Mesothelial cell of epicardium (in vitro differentiated cells): ENCODE data around the gene ZBTB7B. TPM values are rescaled to one million over a fixed set of nuclear protein-coding genes. Genes with fewer than 3 reads are reported as not detected.
"Not testable (repeated sequence)": the region's sequence is repeated elsewhere in the genome, so short reads cannot be mapped to it uniquely, and the experiment has no call there.

ENCODE experiments used
- DNase-seq, 2 experiments: peaks; one replicate each; pipeline ENCODE4 v3.0.0; 2021; ENCODE audit warnings: low spot score in 2 of 2; ENCODE audit not compliant: unreplicated experiment in 2 of 2
- H3K27ac Mint-ChIP-seq: 2 replicates; pipeline ENCODE4 v1.8.0; 2021; ENCODE audit warnings: mixed read lengths
- H3K27me3 Mint-ChIP-seq: 2 replicates; pipeline ENCODE4 v1.8.0; 2021; ENCODE audit warnings: low read depth, mixed read lengths
- H3K36me3 Mint-ChIP-seq: 2 replicates; pipeline ENCODE4 v1.8.0; 2021; ENCODE audit warnings: mixed read lengths
- H3K4me1 Mint-ChIP-seq: 2 replicates; pipeline ENCODE4 v1.8.0; 2021; ENCODE audit warnings: mixed read lengths
- H3K4me3 Mint-ChIP-seq: 2 replicates; pipeline ENCODE4 v1.8.0; 2021; ENCODE audit warnings: mild to moderate bottlenecking, moderate library complexity, mixed read lengths
- H3K9me3 Mint-ChIP-seq: 2 replicates; pipeline ENCODE4 v1.8.0; 2021; ENCODE audit warnings: mixed read lengths
- total RNA-seq: library from RNA; stranded (reverse); gene quantifications from 3 replicates; pipeline ENCODE4 v1.2.1, GENCODE V29; 2021
- TF ChIP-seq, protein P1 (sequence below): fragments of 200-600 bp; sonication (generic); IDR thresholded peaks from one replicate; pipeline ENCODE4 v1.5.0; 2021; ENCODE audit warnings: antibody characterized with exemption; ENCODE audit not compliant: unreplicated experiment

The ZBTB7B gene
- total RNA-seq, 1 donor from 2014 or later: 21.7 TPM

DNA sequence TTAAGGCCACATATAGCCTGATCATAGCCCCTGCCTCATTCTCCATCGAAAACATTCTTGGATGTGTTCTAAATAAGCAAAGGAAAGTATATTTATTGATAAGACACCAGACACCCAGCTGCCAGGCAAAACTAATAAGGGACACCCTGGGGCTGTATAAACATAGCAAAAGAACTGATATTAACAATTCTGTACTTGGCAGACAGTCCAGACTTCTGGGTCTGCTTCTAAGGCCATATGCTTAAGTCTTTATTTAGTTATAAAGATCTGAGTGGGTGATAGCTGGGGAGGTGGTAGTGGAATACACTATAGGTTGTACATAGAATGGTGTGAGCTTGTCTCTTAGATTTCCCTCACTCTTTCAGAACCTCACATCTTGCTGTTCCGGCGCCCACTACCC is 24.2 kb upstream of the ZBTB7B start:
- Mint-ChIP-seq H3K27me3 (no peaks in the 10 kb centered on the region), H3K27ac (no peak overlapping the region), H3K4me1 (peaks cover 6% of the 10 kb centered on the region), H3K36me3 (peaks cover 11% of the 10 kb centered on the region), H3K9me3 (no peaks in the 10 kb centered on the region), H3K4me3 (no peak overlapping the region)
- DNase-seq: no peak
- TF ChIP-seq, protein P1, sequence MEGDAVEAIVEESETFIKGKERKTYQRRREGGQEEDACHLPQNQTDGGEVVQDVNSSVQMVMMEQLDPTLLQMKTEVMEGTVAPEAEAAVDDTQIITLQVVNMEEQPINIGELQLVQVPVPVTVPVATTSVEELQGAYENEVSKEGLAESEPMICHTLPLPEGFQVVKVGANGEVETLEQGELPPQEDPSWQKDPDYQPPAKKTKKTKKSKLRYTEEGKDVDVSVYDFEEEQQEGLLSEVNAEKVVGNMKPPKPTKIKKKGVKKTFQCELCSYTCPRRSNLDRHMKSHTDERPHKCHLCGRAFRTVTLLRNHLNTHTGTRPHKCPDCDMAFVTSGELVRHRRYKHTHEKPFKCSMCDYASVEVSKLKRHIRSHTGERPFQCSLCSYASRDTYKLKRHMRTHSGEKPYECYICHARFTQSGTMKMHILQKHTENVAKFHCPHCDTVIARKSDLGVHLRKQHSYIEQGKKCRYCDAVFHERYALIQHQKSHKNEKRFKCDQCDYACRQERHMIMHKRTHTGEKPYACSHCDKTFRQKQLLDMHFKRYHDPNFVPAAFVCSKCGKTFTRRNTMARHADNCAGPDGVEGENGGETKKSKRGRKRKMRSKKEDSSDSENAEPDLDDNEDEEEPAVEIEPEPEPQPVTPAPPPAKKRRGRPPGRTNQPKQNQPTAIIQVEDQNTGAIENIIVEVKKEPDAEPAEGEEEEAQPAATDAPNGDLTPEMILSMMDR: no peak

- DNase-seq: no peak
Observed at GRCh38 chr1:154982341-154982740, 20.3 kb upstream of the ZBTB7B start.

DNA sequence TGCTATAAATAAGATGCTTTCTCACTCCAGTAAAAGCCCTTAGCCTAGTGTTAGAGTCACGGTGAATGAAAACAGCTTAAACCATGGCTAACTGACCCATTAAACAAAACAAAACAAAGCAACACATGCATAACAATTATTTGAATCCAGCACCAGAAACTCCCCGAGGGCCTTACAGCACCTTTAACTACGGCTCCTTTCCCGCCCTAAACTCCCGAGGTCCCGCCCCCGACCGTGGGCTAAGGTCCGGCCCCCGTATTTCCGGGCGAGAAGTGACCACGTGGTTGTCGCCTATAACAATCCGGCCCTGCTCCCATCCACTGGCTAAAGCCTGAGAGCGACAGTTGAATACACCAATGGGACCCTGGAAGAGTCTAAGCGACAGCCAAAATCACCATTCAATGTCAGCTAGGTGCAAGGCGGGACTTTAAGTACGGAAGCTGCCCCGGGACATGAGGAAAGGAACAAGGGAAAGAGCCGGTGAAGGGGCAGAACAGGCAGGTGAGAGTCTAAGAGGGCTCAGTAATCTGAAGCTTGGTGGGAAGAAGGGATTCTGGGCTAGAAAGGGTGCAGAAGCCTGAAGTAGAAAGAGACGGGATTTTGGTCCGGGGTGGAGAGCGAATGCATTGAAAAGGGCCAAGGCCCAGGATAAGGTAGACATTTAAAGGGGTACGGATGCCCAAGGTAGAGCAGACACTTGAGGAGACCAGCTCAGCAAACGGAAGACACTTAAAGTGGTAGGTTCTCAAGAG is 19.5 kb upstream of the ZBTB7B start, which contains the start of gene FLAD1:
TSS of gene FLAD1 (plus strand) at position 448 of the 752 bp plus-strand sequence. CDS start 351 bp downstream, outside the sequence.
- TF ChIP-seq, protein P1: no peak
- Mint-ChIP-seq H3K4me3 (no peak within 1 kb of the TSS), H3K4me1 (peaks cover 9% of the 10 kb centered on the region), H3K27ac (no peak within 1 kb of the TSS), H3K27me3 (no peaks in the 10 kb centered on the region), H3K9me3 (no peaks in the 10 kb centered on the region), H3K36me3 (peaks cover 13% of the 10 kb centered on the region)
- peak; percentile 93 to 94 for DNase-seq

More at GRCh38 chr1:154982341-154982740, 20.3 kb upstream of the ZBTB7B start:
- TF ChIP-seq, protein P1: no peak
- Mint-ChIP-seq H3K4me1 (peaks cover 13% of the 10 kb centered on the region), H3K4me3 (no peak overlapping the region), H3K27ac (no peak overlapping the region), H3K36me3 (peaks cover 13% of the 10 kb centered on the region), H3K27me3 (no peaks in the 10 kb centered on the region), H3K9me3 (no peaks in the 10 kb centered on the region)

DNA sequence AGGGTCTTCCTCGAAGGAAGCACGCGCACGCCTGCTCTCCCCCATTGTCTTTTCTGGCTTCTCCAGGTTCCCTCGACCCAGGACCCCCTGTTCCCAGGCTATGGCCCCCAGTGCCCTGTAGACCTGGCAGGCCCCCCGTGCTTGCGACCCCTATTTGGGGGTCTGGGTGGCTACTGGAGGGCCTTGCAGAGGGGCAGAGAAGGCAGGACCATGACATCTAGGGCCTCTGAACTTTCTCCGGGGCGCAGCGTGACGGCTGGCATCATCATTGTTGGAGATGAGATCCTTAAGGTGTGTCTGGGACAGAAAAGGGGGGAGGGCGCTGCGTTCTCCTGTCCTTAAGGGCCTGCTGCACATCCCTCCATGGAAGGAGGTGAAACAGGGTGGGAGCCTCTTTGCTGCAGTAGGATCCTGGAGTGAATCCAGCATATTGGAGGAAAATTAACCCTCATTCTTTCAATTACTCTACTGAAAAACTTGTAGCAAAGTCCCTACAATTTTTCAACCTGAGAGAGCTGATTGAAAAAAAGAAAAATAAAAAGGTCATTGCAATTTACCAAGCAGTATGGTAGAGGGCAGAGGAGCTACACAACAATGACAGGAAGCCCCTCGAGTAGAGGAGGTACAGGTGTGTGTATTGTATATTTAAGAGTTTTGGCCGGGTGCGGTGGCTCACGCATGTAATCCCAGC is 18.7 kb upstream of the ZBTB7B start:
- Mint-ChIP-seq H3K36me3 (peaks cover 16% of the 10 kb centered on the region), H3K27ac (no peak overlapping the region), H3K27me3 (no peaks in the 10 kb centered on the region), H3K4me1 (peaks cover 9% of the 10 kb centered on the region), H3K9me3 (no peaks in the 10 kb centered on the region), H3K4me3 (no peak overlapping the region)
- TF ChIP-seq, protein P1: no peak
- no peak for DNase-seq

DNA sequence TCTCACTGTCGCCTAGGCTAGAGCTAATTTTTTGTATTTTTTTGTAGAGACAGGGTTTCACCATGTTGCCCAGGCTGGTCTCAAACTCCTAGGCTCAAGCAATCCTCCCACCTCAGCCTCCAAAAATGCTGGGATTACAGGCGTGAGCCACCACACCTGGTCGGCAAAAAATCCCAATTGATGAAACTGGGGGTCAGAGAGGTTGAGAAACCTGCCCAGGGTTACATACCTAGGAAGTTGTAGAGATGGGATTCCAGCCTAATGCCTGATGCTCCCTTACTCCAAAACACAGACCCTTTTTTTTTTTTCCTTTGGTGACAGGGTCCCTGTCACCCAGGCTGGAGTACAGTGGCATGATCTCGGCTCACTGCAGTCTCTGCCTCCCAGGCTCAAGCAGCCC is 15.9 kb upstream of the ZBTB7B start:
- peaks cover 12% of the 10 kb centered on the region for H3K36me3 Mint-ChIP-seq
- not testable (repeated sequence) for H3K27ac Mint-ChIP-seq, H3K4me1 Mint-ChIP-seq, H3K27me3 Mint-ChIP-seq, H3K9me3 Mint-ChIP-seq, DNase-seq, H3K4me3 Mint-ChIP-seq

DNA sequence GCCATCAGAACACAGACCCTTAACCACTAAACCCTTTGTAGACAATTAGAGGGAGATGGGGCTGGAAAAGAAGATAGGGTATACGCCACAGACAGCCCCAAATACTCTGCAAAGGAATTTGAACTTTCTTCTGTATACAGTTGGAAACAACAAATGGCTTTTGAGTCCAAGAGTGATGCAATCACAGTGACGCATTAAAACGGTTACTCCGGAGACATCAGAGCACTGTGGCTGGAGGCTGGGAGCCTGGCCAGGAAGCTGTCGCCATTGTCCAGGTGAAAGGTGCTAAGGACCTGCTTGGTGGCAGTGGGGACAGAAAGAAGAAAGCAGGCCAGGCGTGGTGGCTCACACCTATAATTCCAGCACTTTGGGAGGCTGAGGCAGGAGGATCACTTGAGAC is 15.3 kb upstream of the ZBTB7B start:
- Mint-ChIP-seq H3K27ac (no peak overlapping the region), H3K27me3 (no peaks in the 10 kb centered on the region), H3K4me3 (no peak overlapping the region), H3K9me3 (no peaks in the 10 kb centered on the region), H3K36me3 (peaks cover 12% of the 10 kb centered on the region), H3K4me1 (peaks cover 9% of the 10 kb centered on the region)
- DNase-seq: no peak
- TF ChIP-seq, protein P1: no peak
